Measurements from ENCODE around the gene PNRC1.
"Not testable (repeated sequence)": the region's sequence is repeated elsewhere in the genome, so short reads cannot be mapped to it uniquely, and the experiment has no call there.

PNRC1 gene

DNA sequence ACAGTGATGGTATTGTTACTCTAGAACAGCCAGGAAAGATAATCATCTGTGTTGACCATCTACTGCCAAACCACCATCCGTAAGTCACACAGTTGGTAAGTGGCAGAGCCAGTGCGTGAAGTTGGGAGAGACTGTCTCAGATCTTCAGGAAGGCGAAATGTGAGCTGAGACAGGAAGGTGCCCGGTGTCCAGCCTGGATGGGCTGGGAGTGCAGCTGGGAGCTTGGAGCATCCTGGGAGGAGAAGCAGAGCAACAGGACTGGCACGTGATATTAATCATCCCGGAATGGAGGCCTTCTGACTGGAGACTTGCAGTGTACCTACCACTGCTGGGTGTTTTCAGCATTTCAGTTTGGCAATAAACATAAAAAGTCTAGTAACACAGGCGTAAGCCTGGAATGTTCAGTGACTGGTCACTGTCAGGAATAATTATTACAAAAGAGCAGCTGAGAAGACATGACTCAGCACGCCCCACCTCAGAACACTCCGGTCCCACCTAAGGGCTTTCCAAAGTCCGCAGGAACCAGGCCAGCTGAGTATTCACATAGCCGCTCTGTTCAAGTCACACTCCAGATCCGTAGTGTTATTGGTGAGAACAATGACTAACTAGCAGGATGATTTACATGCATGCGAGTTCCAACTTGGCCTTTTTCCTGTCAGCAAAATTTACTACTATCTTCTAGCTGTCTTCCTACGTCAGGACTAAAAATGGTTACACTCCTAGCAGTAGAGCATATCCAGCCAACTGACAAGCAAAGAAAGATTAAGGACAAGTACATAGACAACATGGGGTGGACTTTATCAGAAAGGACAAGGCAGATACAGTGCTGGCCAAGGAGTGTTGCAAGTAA lies 45.1 kb upstream of the PNRC1 start:
- DNase-seq (ENCODE audit: extremely low read depth, insufficient read length), result no peak

DNA sequence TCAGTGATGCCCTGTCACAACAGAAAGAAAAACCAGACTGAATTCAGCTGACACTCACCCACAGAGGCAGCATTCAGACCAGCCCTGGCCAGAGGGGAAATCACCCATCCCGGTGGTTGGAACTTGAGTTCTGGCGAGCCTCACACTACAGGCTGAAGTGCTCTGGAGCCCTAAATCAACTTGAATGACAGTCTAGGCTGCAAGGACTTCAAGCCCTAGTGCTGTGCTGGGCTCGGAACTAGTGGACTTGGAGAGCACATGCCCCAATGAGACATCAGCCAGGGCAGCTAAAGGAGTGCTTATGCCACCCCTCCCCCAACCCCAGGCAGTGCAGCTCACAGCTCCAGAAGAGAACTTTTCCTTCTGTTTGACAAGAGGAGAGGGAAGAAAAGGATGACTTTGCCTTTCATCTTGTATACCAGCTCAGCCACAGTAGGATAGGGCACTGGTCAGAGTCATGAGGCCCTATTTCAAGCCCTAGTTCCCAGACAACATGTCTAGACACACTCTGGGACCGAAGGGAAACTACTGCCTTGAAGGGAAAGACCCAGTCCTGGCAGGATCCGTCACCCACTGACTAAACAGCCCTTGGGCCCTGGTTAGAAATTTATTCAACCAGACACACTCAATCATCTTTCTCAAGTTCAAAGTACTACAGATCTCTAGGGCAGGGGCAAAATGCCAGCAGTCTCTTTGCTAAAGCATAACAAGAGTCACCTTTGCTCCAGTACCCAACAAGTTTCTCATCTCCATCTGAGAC lies 43.2 kb upstream of the PNRC1 start:
- Histone ChIP-seq H3K36me3 (ENCODE audit: control insufficient read depth, insufficient read depth, low read length) (no peaks in the 10 kb centered on the region), H3K4me3 (replicated peaks; ENCODE audit: low read depth, low read length) (no peak overlapping the region), H3K27me3 (replicated peaks; ENCODE audit: control insufficient read depth, insufficient read depth, low read length) (no peaks in the 10 kb centered on the region)
- TF ChIP-seq, protein P1, sequence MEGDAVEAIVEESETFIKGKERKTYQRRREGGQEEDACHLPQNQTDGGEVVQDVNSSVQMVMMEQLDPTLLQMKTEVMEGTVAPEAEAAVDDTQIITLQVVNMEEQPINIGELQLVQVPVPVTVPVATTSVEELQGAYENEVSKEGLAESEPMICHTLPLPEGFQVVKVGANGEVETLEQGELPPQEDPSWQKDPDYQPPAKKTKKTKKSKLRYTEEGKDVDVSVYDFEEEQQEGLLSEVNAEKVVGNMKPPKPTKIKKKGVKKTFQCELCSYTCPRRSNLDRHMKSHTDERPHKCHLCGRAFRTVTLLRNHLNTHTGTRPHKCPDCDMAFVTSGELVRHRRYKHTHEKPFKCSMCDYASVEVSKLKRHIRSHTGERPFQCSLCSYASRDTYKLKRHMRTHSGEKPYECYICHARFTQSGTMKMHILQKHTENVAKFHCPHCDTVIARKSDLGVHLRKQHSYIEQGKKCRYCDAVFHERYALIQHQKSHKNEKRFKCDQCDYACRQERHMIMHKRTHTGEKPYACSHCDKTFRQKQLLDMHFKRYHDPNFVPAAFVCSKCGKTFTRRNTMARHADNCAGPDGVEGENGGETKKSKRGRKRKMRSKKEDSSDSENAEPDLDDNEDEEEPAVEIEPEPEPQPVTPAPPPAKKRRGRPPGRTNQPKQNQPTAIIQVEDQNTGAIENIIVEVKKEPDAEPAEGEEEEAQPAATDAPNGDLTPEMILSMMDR (IDR thresholded peaks at IDR 0.05; ENCODE audit: insufficient read depth, low read length, poor library complexity, severe bottlenecking), result no peak
- DNase-seq (ENCODE audit: extremely low read depth, insufficient read length), result no peak

More for the DNA sequence above, 45.1 kb upstream of the PNRC1 start:
- Histone ChIP-seq H3K36me3 (ENCODE audit: control insufficient read depth, insufficient read depth, low read length) (no peaks in the 10 kb centered on the region), H3K27me3 (replicated peaks; ENCODE audit: control insufficient read depth, insufficient read depth, low read length) (no peaks in the 10 kb centered on the region), H3K4me3 (replicated peaks; ENCODE audit: low read depth, low read length) (no peak overlapping the region)
- TF ChIP-seq, protein P1 (IDR thresholded peaks at IDR 0.05; ENCODE audit: insufficient read depth, low read length, poor library complexity, severe bottlenecking), result no peak

DNA sequence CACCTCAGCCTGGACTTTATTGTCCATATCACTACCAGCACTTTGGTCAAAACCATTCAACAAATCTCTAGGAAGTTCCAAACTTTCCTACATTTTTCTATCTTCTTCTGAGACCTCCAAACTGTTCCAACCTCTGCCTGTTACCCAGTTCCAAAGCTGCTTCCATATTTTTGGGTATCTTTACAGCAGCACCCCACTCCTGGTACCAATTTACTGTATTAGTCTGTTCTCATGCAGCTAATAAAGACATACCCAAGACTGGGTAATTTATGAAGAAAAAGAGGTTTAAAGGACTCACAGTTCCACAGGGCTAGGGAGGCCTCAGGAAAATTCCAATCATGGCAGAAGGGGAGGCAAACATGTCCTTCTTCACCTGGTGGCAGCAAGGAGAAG lies 42.7 kb upstream of the PNRC1 start:
- not testable (repeated sequence) for H3K36me3 ChIP-seq (ENCODE audit: control insufficient read depth, insufficient read depth, low read length); H3K4me3 ChIP-seq (replicated peaks; ENCODE audit: low read depth, low read length); DNase-seq (ENCODE audit: extremely low read depth, insufficient read length); H3K27me3 ChIP-seq (replicated peaks; ENCODE audit: control insufficient read depth, insufficient read depth, low read length)

DNA sequence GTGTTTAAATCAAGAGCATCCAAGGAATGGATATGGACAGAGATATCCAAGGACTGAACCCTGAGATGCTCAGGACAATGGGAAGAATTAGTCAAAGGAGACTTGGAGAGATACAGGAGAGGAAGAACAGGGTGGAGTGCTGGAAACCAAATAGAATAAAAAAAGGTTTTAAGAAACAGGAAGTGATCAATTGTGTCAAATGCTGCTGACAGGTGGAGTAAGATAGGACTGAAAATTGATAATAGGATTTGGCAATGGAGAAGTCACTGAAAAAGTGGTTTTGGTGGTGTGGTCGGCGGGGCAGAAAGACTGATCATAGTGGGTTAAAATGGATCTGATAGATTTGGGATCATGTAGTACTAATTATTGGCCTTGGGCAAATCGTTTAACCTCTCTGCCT lies 37.9 kb upstream of the PNRC1 start:
- Histone ChIP-seq H3K4me3 (replicated peaks; ENCODE audit: low read depth, low read length) (no peak overlapping the region), H3K27me3 (replicated peaks; ENCODE audit: control insufficient read depth, insufficient read depth, low read length) (no peaks in the 10 kb centered on the region), H3K36me3 (ENCODE audit: control insufficient read depth, insufficient read depth, low read length) (no peaks in the 10 kb centered on the region)
- TF ChIP-seq, protein P1 (IDR thresholded peaks at IDR 0.05; ENCODE audit: insufficient read depth, low read length, poor library complexity, severe bottlenecking), result no peak
- DNase-seq (ENCODE audit: extremely low read depth, insufficient read length), result no peak

DNA sequence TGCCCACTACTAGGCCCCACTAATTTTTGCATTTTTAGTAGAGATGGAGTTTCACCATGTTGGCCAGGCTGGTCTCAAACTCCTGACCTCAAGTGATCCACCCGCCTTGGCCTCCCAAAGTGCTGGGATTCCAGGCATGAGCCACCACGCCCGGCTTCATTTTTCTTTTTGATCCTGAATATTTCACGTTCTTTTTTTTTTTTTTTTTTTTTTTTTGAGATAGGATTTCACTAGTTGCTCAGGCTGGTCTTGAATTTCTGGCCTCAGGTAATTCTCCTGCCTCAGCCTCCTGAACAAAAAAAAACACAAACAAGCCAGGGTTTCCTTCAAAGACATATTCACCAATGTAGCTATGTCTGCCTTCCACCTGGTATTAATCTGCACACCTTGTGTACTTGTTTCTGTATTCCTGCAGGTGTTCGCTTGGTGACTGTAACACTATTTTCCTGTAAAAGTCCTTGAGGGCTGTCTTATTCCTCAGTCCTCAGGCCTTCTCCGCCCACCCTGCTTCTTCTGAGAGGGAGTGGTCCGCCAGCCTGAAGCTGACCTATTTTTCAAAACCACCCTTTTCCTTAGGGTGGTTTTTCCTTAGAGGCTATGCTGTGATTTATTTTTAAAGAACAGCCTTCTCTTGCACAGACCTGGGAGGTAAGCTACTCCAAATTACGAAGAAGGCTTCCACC lies 36.1 kb upstream of the PNRC1 start:
- DNase-seq (ENCODE audit: extremely low read depth, insufficient read length), result no peak
- Histone ChIP-seq H3K4me3 (replicated peaks; ENCODE audit: low read depth, low read length) (no peak overlapping the region), H3K36me3 (ENCODE audit: control insufficient read depth, insufficient read depth, low read length) (no peaks in the 10 kb centered on the region), H3K27me3 (replicated peaks; ENCODE audit: control insufficient read depth, insufficient read depth, low read length) (no peaks in the 10 kb centered on the region)
- TF ChIP-seq, protein P1 (IDR thresholded peaks at IDR 0.05; ENCODE audit: insufficient read depth, low read length, poor library complexity, severe bottlenecking), result no peak

DNA sequence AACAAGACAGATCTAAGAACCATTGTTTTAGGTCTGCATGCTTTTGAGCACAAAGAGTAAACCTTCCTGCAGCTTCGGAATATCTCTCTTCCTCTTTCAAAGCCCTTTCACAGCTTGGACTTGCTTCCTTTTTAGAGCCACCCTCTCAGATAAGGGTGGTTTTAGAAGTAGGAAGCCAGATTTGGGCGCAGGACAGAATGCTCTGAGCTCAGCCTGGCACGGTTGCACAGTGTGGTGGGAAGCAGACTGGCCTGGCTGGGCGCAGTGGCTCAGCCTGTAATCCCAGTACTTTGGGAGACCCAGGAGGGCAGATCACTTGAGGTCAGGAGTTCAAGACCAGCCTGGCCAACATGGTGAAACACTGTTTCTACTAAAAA lies 35.6 kb upstream of the PNRC1 start:
- H3K36me3 ChIP-seq (ENCODE audit: control insufficient read depth, insufficient read depth, low read length), result no peaks in the 10 kb centered on the region
- H3K27me3 ChIP-seq (replicated peaks; ENCODE audit: control insufficient read depth, insufficient read depth, low read length), result no peaks in the 10 kb centered on the region
- TF ChIP-seq, protein P1 (IDR thresholded peaks at IDR 0.05; ENCODE audit: insufficient read depth, low read length, poor library complexity, severe bottlenecking), result no peak
- DNase-seq (ENCODE audit: extremely low read depth, insufficient read length), result no peak
- H3K4me3 ChIP-seq (replicated peaks; ENCODE audit: low read depth, low read length), result no peak overlapping the region

Data from GM06990 (cell line).